SK-N-SH (cell line): ENCODE data around the gene TAS2R9. TPM values are rescaled to one million over a fixed set of nuclear protein-coding genes. Genes with fewer than 3 reads are reported as not detected.
A peak's percentile ranks its signal among the peaks of the same experiment; 100 is the strongest.

Experiments used
- CTCF ChIA-PET: fragments of 300-600, 350-600 bp; formaldehyde crosslinking; extraction: SDS; loops from one replicate; lab custom pipeline; 2021; lab: Yijun Ruan, JAX
- POLR2A ChIA-PET: fragments of 350-600 bp; sonication (Branson Sonifier 250); formaldehyde crosslinking; extraction: SDS; loops from one replicate; lab custom pipeline; 2020; ENCODE audit warnings: antibody characterized with exemption, inconsistent platforms; lab: Yijun Ruan, JAX
- DNase-seq: peaks from one replicate; pipeline ENCODE4 v3.0.0; 2012
- H2AFZ ChIP-seq: fragments of 200-600 bp; sonication (generic); 2 replicates; pipeline ENCODE4 v1.8.1; 2016; ENCODE audit warnings: antibody characterized with exemption, mild to moderate bottlenecking, low read depth
- H3F3A ChIP-seq: fragments of 200-600 bp; sonication (generic); replicated peaks from 2 replicates; pipeline ENCODE3; 2016; ENCODE audit warnings: antibody characterized with exemption, mild to moderate bottlenecking; ENCODE audit not compliant: insufficient read depth
- H3K27ac ChIP-seq, 2 experiments: fragments of 200-500 bp in 1 of 2; fragments of 200-600 bp in 1 of 2; sonication (Bioruptor generic) in 1 of 2; sonication (generic), shearing (Covaris generic) in 1 of 2; 2 replicates each; pipeline versions ENCODE4 v1.5.1 to v1.6.1; 2014 to 2016; ENCODE audit warnings: low read depth in 2 of 2, inconsistent platforms in 1 of 2, low read length in 1 of 2, mild to moderate bottlenecking in 1 of 2, mixed read lengths in 1 of 2
- H3K27me3 ChIP-seq: fragments of 200-600 bp; sonication (generic), shearing (Covaris generic); 2 replicates; pipeline ENCODE4 v1.6.1; 2016; ENCODE audit warnings: mixed run types; ENCODE audit not compliant: insufficient read depth
- H3K36me3 ChIP-seq, 2 experiments: fragments of 200-500 bp in 1 of 2; fragments of 200-600 bp in 1 of 2; sonication (Bioruptor generic) in 1 of 2; sonication (generic) in 1 of 2; replicated peaks in 1 of 2; 2 replicates each; pipeline versions ENCODE3 to v1.5.1; 2014 to 2016; ENCODE audit warnings: low read length in 1 of 2, mild to moderate bottlenecking in 1 of 2; ENCODE audit not compliant: insufficient read depth in 2 of 2, control insufficient read depth in 1 of 2
- H3K4me1 ChIP-seq, 2 experiments: fragments of 200-500 bp in 1 of 2; fragments of 200-600 bp in 1 of 2; sonication (Bioruptor generic) in 1 of 2; sonication (generic), shearing (Covaris generic) in 1 of 2; 2 replicates each; pipeline versions ENCODE4 v1.5.1 to v1.6.1; 2014 to 2016; ENCODE audit warnings: low read depth in 1 of 2, low read length in 1 of 2, mixed run types in 1 of 2; ENCODE audit not compliant: insufficient read depth in 2 of 2, control insufficient read depth in 1 of 2
- H3K4me2 ChIP-seq: fragments of 200-600 bp; sonication (generic), shearing (Covaris generic); 2 replicates; pipeline ENCODE4 v1.6.1; 2017; ENCODE audit warnings: mixed run types
- H3K4me3 ChIP-seq, 2 experiments: fragments of 200-500 bp in 1 of 2; fragments of 200-600 bp in 1 of 2; sonication (Bioruptor generic) in 1 of 2; sonication (generic), shearing (Covaris generic) in 1 of 2; 2 replicates each; pipeline versions ENCODE4 v1.5.1 to v1.8.1; 2014 to 2016; ENCODE audit warnings: low read depth in 2 of 2, inconsistent platforms in 1 of 2, low read length in 1 of 2, mild to moderate bottlenecking in 1 of 2, mixed read lengths in 1 of 2, moderate library complexity in 1 of 2
- H3K79me2 ChIP-seq: fragments of 200-600 bp; sonication (generic); 2 replicates; pipeline ENCODE4 v1.8.1; 2017; ENCODE audit warnings: mild to moderate bottlenecking; ENCODE audit not compliant: insufficient read depth
- H3K9ac ChIP-seq: fragments of 200-600 bp; sonication (generic); 2 replicates; pipeline ENCODE4 v1.6.1; 2017; ENCODE audit warnings: mixed run types
- H3K9me2 ChIP-seq: fragments of 200-600 bp; sonication (generic); 2 replicates; pipeline ENCODE4 v1.6.1; 2017; ENCODE audit warnings: mixed run types
- H3K9me3 ChIP-seq: fragments of 200-600 bp; sonication (generic); 2 replicates; pipeline ENCODE4 v1.6.1; 2017; ENCODE audit warnings: mixed run types, mild to moderate bottlenecking, moderate library complexity
- H4K20me1 ChIP-seq: fragments of 200-600 bp; sonication (generic); 2 replicates; pipeline ENCODE4 v1.6.1; 2017; ENCODE audit warnings: mild to moderate bottlenecking, mixed run types; ENCODE audit not compliant: insufficient read depth
- EP300 ChIP-seq, 2 experiments: IDR thresholded peaks; 2 replicates each; pipeline versions ENCODE4 v1.4.0 to v1.6.1; 2012; ENCODE audit warnings: borderline replicate concordance in 1 of 2, low read depth in 1 of 2, low read length in 1 of 2
- RAD21 ChIP-seq: IDR thresholded peaks from 2 replicates; pipeline ENCODE4 v1.6.1; 2012; ENCODE audit warnings: mild to moderate bottlenecking, low read length
- SMC3 ChIP-seq: IDR thresholded peaks from 2 replicates; pipeline ENCODE4 v1.6.1; 2012; ENCODE audit warnings: low read depth, low read length, improper control_type of control experiment
- YY1 ChIP-seq: IDR thresholded peaks from 2 replicates; pipeline ENCODE4 v1.4.0; 2012; ENCODE audit warnings: low read depth, mild to moderate bottlenecking
- WGBS: methylation state at CpG from one replicate; pipeline ENCODE4 v1.1.6; 2017; ENCODE audit warnings: low lambda C conversion rate; 5-methylcytosine and 5-hydroxymethylcytosine counted together
- polyA plus RNA-seq, 3 experiments: library from polyadenylated mRNA; depleted of rRNA; stranded (reverse); fragments of >200 nt; gene quantifications; 2 replicates each; pipeline ENCODE4 v1.2.3, GENCODE V29; 2012
- TF ChIP-seq, protein P1 (sequence below): fragments of 200-600 bp; sonication (generic); IDR thresholded peaks from 2 replicates; pipeline ENCODE4 v1.6.1; 2017; ENCODE audit warnings: antibody characterized with exemption, mild to moderate bottlenecking, moderate library complexity
- TF ChIP-seq, protein P2 (sequence below): IDR thresholded peaks from 2 replicates; pipeline ENCODE4 v1.6.1; 2012; ENCODE audit warnings: mild to moderate bottlenecking, low read depth, low read length, moderate library complexity

Gene TAS2R9
- polyA plus RNA-seq, 1 of the 3 experiments (the other 2 are of a cell fraction) = not detected

DNA sequence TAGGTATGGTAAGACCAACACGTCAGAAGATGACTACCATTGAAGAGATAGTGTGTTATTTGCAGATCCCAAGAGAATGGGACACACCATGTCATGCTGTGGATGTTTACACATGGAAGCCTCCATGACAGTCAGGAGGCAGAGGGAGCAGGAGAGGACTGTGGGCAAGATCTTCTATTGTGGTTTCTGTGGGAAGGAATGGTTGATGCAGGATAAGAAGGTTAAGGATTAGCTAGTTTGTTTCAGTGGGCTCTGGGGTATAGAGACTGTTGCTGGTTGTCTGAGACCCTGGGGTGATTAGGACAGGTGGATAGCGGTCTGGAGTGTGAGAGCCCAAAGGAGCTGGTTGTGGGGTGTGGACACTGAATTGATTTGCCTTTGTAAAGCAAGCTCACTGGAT is 30.9 kb downstream of the TAS2R9 start:
- Histone ChIP-seq H3K9me2 (no peaks in the 10 kb centered on the region), H2AFZ (no peak overlapping the region), H3K27ac (no peak overlapping the region), H4K20me1 (no peaks in the 10 kb centered on the region), H3K4me2 (no peak overlapping the region), H3F3A (no peaks in the 10 kb centered on the region), H3K9ac (no peak overlapping the region), H3K4me3 (no peak overlapping the region), H3K79me2 (no peaks in the 10 kb centered on the region), H3K9me3 (no peaks in the 10 kb centered on the region), H3K36me3 (no peaks in the 10 kb centered on the region), H3K27me3 (peaks cover 3% of the 10 kb centered on the region; the same call in 1 of the 2 replicates), H3K4me1 (no peaks in the 10 kb centered on the region)
- DNase-seq = no peak
- WGBS = 23% methylated on average over 2 of the region's 2 CpGs
- TF ChIP-seq SMC3 (no peak), YY1 (no peak)
- POLR2A ChIA-PET = no interaction called here
- CTCF ChIA-PET = interaction anchor here (0.8 to 12.5 kb wide), 5 partner anchors 8 to 707 kb away, joined by 3 to 124 read pairs (median 11); no protein-coding TSS in a partner anchor

DNA sequence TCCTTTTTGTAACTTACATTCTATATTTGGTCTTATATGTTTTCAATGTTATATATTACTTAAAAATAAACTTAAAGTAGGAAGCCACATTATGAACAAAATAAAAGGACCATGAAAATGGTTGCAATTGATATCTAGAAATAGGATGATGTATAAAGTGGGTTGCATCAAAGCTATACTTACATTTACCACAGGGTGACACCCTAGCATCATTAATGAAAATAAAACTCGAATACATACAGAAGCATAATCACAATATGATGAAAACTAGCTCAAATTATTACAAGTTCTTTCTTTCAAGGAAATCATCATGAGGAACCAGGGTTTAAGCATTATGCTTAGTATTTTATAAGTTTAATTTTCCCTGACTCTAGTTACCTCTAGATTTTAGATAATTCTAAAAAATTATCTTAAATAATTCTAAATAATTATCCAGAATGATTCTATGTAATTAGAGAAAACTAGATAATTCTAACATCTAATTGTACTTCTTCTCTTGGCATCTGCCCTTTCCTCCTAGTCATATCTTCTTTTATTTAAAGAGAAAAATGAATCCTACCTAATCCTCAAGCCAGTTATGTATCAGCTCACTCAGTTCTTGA is 38.7 kb downstream of the TAS2R9 start:
- Histone ChIP-seq H3K4me2 (no peak overlapping the region), H3K27ac (no peak overlapping the region), H3K9ac (no peak overlapping the region), H3K4me1 (no peaks in the 10 kb centered on the region), H3K9me3 (no peaks in the 10 kb centered on the region), H3K27me3 (peaks cover 25% of the 10 kb centered on the region; the same call in 1 of the 2 replicates), H3F3A (no peaks in the 10 kb centered on the region), H3K4me3 (no peak overlapping the region), H2AFZ (no peak overlapping the region), H4K20me1 (no peaks in the 10 kb centered on the region), H3K36me3 (no peaks in the 10 kb centered on the region), H3K9me2 (no peaks in the 10 kb centered on the region), H3K79me2 (no peaks in the 10 kb centered on the region)
- CTCF ChIA-PET = interaction anchor here (0.5 to 12.5 kb wide), 22 partner anchors 9 to 735 kb away, joined by 3 to 138 read pairs (median 4); no protein-coding TSS in a partner anchor
- DNase-seq = peak; percentile 22
- POLR2A ChIA-PET = interaction anchor here (1.0 kb wide), 1 partner anchor 400 kb away, joined by 3 read pairs; no protein-coding TSS in a partner anchor
- 4% methylated on average over 1 of the region's 1 CpG for WGBS
- peak; percentile 76 for TF ChIP-seq SMC3
- TF ChIP-seq, protein P1, sequence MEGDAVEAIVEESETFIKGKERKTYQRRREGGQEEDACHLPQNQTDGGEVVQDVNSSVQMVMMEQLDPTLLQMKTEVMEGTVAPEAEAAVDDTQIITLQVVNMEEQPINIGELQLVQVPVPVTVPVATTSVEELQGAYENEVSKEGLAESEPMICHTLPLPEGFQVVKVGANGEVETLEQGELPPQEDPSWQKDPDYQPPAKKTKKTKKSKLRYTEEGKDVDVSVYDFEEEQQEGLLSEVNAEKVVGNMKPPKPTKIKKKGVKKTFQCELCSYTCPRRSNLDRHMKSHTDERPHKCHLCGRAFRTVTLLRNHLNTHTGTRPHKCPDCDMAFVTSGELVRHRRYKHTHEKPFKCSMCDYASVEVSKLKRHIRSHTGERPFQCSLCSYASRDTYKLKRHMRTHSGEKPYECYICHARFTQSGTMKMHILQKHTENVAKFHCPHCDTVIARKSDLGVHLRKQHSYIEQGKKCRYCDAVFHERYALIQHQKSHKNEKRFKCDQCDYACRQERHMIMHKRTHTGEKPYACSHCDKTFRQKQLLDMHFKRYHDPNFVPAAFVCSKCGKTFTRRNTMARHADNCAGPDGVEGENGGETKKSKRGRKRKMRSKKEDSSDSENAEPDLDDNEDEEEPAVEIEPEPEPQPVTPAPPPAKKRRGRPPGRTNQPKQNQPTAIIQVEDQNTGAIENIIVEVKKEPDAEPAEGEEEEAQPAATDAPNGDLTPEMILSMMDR = peak; percentile 78
- no peak for TF ChIP-seq EP300 (IDR thresholded peaks at IDR 0.05; ENCODE audit: borderline replicate concordance in 1 of 2, low read depth in 1 of 2, low read length in 1 of 2)
- TF ChIP-seq RAD21 = peak; percentile 87
- TF ChIP-seq, protein P2, sequence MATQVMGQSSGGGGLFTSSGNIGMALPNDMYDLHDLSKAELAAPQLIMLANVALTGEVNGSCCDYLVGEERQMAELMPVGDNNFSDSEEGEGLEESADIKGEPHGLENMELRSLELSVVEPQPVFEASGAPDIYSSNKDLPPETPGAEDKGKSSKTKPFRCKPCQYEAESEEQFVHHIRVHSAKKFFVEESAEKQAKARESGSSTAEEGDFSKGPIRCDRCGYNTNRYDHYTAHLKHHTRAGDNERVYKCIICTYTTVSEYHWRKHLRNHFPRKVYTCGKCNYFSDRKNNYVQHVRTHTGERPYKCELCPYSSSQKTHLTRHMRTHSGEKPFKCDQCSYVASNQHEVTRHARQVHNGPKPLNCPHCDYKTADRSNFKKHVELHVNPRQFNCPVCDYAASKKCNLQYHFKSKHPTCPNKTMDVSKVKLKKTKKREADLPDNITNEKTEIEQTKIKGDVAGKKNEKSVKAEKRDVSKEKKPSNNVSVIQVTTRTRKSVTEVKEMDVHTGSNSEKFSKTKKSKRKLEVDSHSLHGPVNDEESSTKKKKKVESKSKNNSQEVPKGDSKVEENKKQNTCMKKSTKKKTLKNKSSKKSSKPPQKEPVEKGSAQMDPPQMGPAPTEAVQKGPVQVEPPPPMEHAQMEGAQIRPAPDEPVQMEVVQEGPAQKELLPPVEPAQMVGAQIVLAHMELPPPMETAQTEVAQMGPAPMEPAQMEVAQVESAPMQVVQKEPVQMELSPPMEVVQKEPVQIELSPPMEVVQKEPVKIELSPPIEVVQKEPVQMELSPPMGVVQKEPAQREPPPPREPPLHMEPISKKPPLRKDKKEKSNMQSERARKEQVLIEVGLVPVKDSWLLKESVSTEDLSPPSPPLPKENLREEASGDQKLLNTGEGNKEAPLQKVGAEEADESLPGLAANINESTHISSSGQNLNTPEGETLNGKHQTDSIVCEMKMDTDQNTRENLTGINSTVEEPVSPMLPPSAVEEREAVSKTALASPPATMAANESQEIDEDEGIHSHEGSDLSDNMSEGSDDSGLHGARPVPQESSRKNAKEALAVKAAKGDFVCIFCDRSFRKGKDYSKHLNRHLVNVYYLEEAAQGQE = no peak
